Keratinocyte (primary cell): ENCODE results near the gene KLRK1. TPM values are rescaled to one million over a fixed set of nuclear protein-coding genes. Genes with fewer than 3 reads are reported as not detected.
"Not testable (repeated sequence)": the region's sequence is repeated elsewhere in the genome, so short reads cannot be mapped to it uniquely, and the experiment has no call there.

Experiments used
- DNase-seq: peaks from one replicate; pipeline ENCODE4 v3.0.0-alpha.2; 2011; ENCODE audit warnings: low read depth, missing footprints, low spot score
- FAIRE-seq: peaks from 2 replicates; lab custom pipeline; 2011; peaks lifted over from hg19 to GRCh38; lab: Jason Lieb, UNC
- H2AFZ ChIP-seq: 2 replicates; pipeline ENCODE4 v1.6.0; 2012; ENCODE audit warnings: low read length, control low read depth, inconsistent platforms; ENCODE audit not compliant: control insufficient read depth
- H3K27ac ChIP-seq: 2 replicates; pipeline ENCODE4 v1.5.1; 2011; ENCODE audit warnings: low read length; ENCODE audit not compliant: control insufficient read depth, insufficient read depth
- H3K27me3 ChIP-seq: 3 replicates; pipeline ENCODE4 v1.6.0; 2011; ENCODE audit warnings: low read length; ENCODE audit not compliant: control insufficient read depth, insufficient read depth; ENCODE audit errors: extremely low read depth
- H3K36me3 ChIP-seq, 2 experiments: 2 replicates in 1 of 2; 3 replicates in 1 of 2; pipeline ENCODE4 v1.5.1; 2011; ENCODE audit warnings: low read length in 2 of 2, mild to moderate bottlenecking in 1 of 2; ENCODE audit not compliant: control insufficient read depth in 2 of 2, insufficient read depth in 2 of 2; ENCODE audit errors: extremely low read depth in 1 of 2
- H3K4me1 ChIP-seq: 3 replicates; pipeline ENCODE4 v1.5.1; 2011; ENCODE audit warnings: low read length; ENCODE audit not compliant: control insufficient read depth, insufficient read depth; ENCODE audit errors: extremely low read depth
- H3K4me2 ChIP-seq: 3 replicates; pipeline ENCODE4 v1.6.0; 2011; ENCODE audit warnings: low read depth, low read length; ENCODE audit not compliant: control insufficient read depth, insufficient read depth; ENCODE audit errors: extremely low read depth
- H3K4me3 ChIP-seq, 3 experiments: fragments of 200-600 bp in 1 of 3; sonication (generic) in 1 of 3; 2 replicates in 2 of 3; 3 replicates in 1 of 3; pipeline ENCODE4 v1.5.1; 2011 to 2016; ENCODE audit warnings: low read length in 3 of 3, mild to moderate bottlenecking in 3 of 3, control low read depth in 2 of 3, inconsistent platforms in 1 of 3, low read depth in 1 of 3, mixed read lengths in 1 of 3, mixed run types in 1 of 3, moderate library complexity in 1 of 3; ENCODE audit not compliant: control insufficient read depth in 2 of 3, insufficient read depth in 2 of 3; ENCODE audit errors: extremely low read depth in 1 of 3
- H3K79me2 ChIP-seq: 2 replicates; pipeline ENCODE4 v1.6.0; 2012; ENCODE audit warnings: low read length; ENCODE audit not compliant: control insufficient read depth, insufficient read depth
- H3K9ac ChIP-seq: 3 replicates; pipeline ENCODE4 v1.6.0; 2011; ENCODE audit warnings: low read length; ENCODE audit not compliant: control insufficient read depth, insufficient read depth; ENCODE audit errors: extremely low read depth
- H3K9me1 ChIP-seq: 3 replicates; pipeline ENCODE4 v1.6.0; 2011; ENCODE audit warnings: low read length; ENCODE audit not compliant: control insufficient read depth, insufficient read depth; ENCODE audit errors: extremely low read depth
- H3K9me3 ChIP-seq: 2 replicates; pipeline ENCODE4 v1.5.1; 2012; ENCODE audit warnings: low read depth, low read length; ENCODE audit not compliant: control insufficient read depth
- H4K20me1 ChIP-seq: 3 replicates; pipeline ENCODE4 v1.6.0; 2011; ENCODE audit warnings: low read length; ENCODE audit not compliant: control insufficient read depth, insufficient read depth; ENCODE audit errors: extremely low read depth
- CTCF ChIP-seq, 3 experiments: IDR thresholded peaks in 1 of 3; conservative IDR thresholded peaks in 1 of 3; optimal IDR thresholded peaks in 1 of 3; 2 replicates in 2 of 3; 3 replicates in 1 of 3; pipeline versions ENCODE3 to v1.5.1; 2011; ENCODE audit warnings: low read length in 3 of 3, mild to moderate bottlenecking in 3 of 3, moderate library complexity in 2 of 3, control low read depth in 1 of 3, inconsistent platforms in 1 of 3; ENCODE audit not compliant: insufficient read depth in 2 of 3; ENCODE audit errors: extremely low read depth in 1 of 3
- EZH2 ChIP-seq: IDR thresholded peaks from one replicate; pipeline ENCODE4 v1.6.1; 2012; ENCODE audit warnings: inconsistent platforms, mild to moderate bottlenecking, low read length, moderate library complexity
- dilution Hi-C: fragments of 300-500 bp; cut with MboI; formaldehyde crosslinking; loops from one replicate; pipeline ENCODE4 v1.7.0; 2020; ENCODE audit warnings: low sequenced_read_pairs; ENCODE audit not compliant: extremely low pct_ligation_motif_present
- polyA plus RNA-seq, 5 experiments: library from polyadenylated mRNA; depleted of rRNA in 3 of 5; stranded (reverse) in 3 of 5; stranded (forward) in 1 of 5; unstranded in 1 of 5; fragments of >200 nt; gene quantifications; 1 replicate in 1 of 5; 2 replicates in 3 of 5; 3 replicates in 1 of 5; pipeline versions ENCODE4 v1.2.1 to v1.2.3, GENCODE V29; 2011 to 2012; ENCODE audit warnings: missing spikeins in 2 of 5, low read depth in 1 of 5, low replicate concordance in 1 of 5

KLRK1 gene
- polyA plus RNA-seq, 1 donor (not counting 4 experiments of a cell fraction or from before 2014, with no cell fraction given): not detected

- Histone ChIP-seq H3K9me1 (no peaks in the 10 kb centered on the region), H4K20me1 (no peaks in the 10 kb centered on the region), H3K27me3 (no peaks in the 10 kb centered on the region), H3K9ac (peak overlapping the region; percentile 66), H3K9me3 (no peaks in the 10 kb centered on the region), H3K36me3 (no peaks in the 10 kb centered on the region), H3K27ac (peak overlapping the region; percentile 92), H3K4me2 (peak overlapping the region; percentile 84), H3K79me2 (no peaks in the 10 kb centered on the region), H3K4me1 (peaks cover 41% of the 10 kb centered on the region), H3K4me3 (peak overlapping the region in 1 of 3 experiments; percentile 41), H2AFZ (peak overlapping the region; percentile 74)
- peak; percentile 35 for DNase-seq
- dilution Hi-C loops: no loop called here
- TF ChIP-seq CTCF (optimal IDR thresholded peaks at IDR 0.05 in 1 of 3, IDR thresholded peaks at IDR 0.05 in 1 of 3, conservative IDR thresholded peaks at IDR 0.05 in 1 of 3; ENCODE audit: extremely low read depth in 1 of 3, insufficient read depth in 2 of 3, low read length in 3 of 3) (no peak), EZH2 (no peak)
- FAIRE-seq: peak; percentile 98
Observed at GRCh38 chr12:10395390-10395998, 5.7 kb upstream of the KLRK1 start.

- FAIRE-seq, H3K4me2 ChIP-seq, H3K4me3 ChIP-seq, DNase-seq, H3K9me3 ChIP-seq, H3K27me3 ChIP-seq, dilution Hi-C loops, H4K20me1 ChIP-seq, H3K9ac ChIP-seq, H3K9me1 ChIP-seq, H3K79me2 ChIP-seq, H3K36me3 ChIP-seq: not testable (repeated sequence)
- Histone ChIP-seq H3K27ac (peak overlapping the region; percentile 92), H2AFZ (peak overlapping the region; percentile 74), H3K4me1 (peaks cover 41% of the 10 kb centered on the region)
Observed at GRCh38 chr12:10394531-10395152, 4.8 kb upstream of the KLRK1 start.
